ENCODE results near the gene BCAS1. TPM values are rescaled to one million over a fixed set of nuclear protein-coding genes. Genes with fewer than 3 reads are reported as not detected.

The BCAS1 gene
- total and polyA plus RNA-seq, 7 experiments from 2014 or later: 0.05 to 0.16 (median 0.10) TPM; not detected in 4

- Mint-ChIP-seq H3K27ac (no peak overlapping the region), H3K4me3 (no peak overlapping the region), H3K4me1 (peaks cover 0 to 5% (median 2%) of the 10 kb centered on the region in 7 donors), H3K27me3 (peaks cover 0 to 19% (median 3%) of the 10 kb centered on the region in 5 donors), H3K36me3 (peaks cover 0 to 5% (median 0%) of the 10 kb centered on the region in 5 donors), H3K9me3 (peaks cover 0 to 1% (median 0%) of the 10 kb centered on the region in 11 donors)
- ChIA-PET POLR2A (no interaction called here), CTCF (no interaction called here)
- DNase-seq (no peak), ATAC-seq (no peak)
- Histone ChIP-seq H3K4me1 (ENCODE audit: control insufficient read depth in 2 of 2, insufficient read depth in 2 of 2, low read length in 2 of 2) (no peaks in the 10 kb centered on the region), H3K4me3 (ENCODE audit: low read length) (no peak overlapping the region), H3K27ac (ENCODE audit: low read depth, low read length) (no peak overlapping the region), H3K27me3 (ENCODE audit: control insufficient read depth in 2 of 2, insufficient read depth in 2 of 2, low read length in 2 of 2) (no peaks in the 10 kb centered on the region), H3K36me3 (ENCODE audit: control insufficient read depth in 2 of 3, insufficient read depth in 3 of 3, low read length in 3 of 3) (no peaks in the 10 kb centered on the region), H3K9me3 (ENCODE audit: control insufficient read depth in 2 of 3, low read length in 3 of 3) (no peaks in the 10 kb centered on the region)
- intact Hi-C loops (cut with micrococcal nuclease): loop anchor here (1.0 to 2.0 kb wide), 3 partner anchors 103 to 551 kb away; no protein-coding TSS in a partner anchor
Observed at GRCh38 chr20:54095824-54096223, 25.4 kb upstream of the BCAS1 start.

GRCh38 chr20:54094268-54094580 is 23.8 kb upstream of the BCAS1 start:
- H3K4me1 Mint-ChIP-seq: peaks cover 0 to 5% (median 3%) of the 10 kb centered on the region in 7 donors
- no peaks in the 10 kb centered on the region for H3K27me3 ChIP-seq (ENCODE audit: control insufficient read depth in 2 of 2, insufficient read depth in 2 of 2, low read length in 2 of 2)
- H3K27ac ChIP-seq (ENCODE audit: low read depth, low read length): no peak overlapping the region
- H3K9me3 Mint-ChIP-seq: no peaks in the 10 kb centered on the region
- H3K4me3 ChIP-seq (ENCODE audit: low read length): no peak overlapping the region
- no peak for ATAC-seq
- H3K36me3 ChIP-seq (ENCODE audit: control insufficient read depth in 2 of 3, insufficient read depth in 3 of 3, low read length in 3 of 3): no peaks in the 10 kb centered on the region
- peaks cover 0 to 30% (median 3%) of the 10 kb centered on the region in 5 donors for H3K27me3 Mint-ChIP-seq
- intact Hi-C loops (cut with micrococcal nuclease): no loop called here
- H3K36me3 Mint-ChIP-seq: no peaks in the 10 kb centered on the region
- CTCF ChIA-PET: interaction anchor here (0.7 to 1.7 kb wide), 2 partner anchors 106 to 178 kb away, joined by 3 to 6 read pairs; no protein-coding TSS in a partner anchor
- H3K27ac Mint-ChIP-seq: no peak overlapping the region
- no peaks in the 10 kb centered on the region for H3K9me3 ChIP-seq (ENCODE audit: control insufficient read depth in 2 of 3, low read length in 3 of 3)
- H3K4me3 Mint-ChIP-seq: no peak overlapping the region
- no peaks in the 10 kb centered on the region for H3K4me1 ChIP-seq (ENCODE audit: control insufficient read depth in 2 of 2, insufficient read depth in 2 of 2, low read length in 2 of 2)
- DNase-seq: no peak
- POLR2A ChIA-PET: no interaction called here

GRCh38 chr20:54093423-54094267 is 23.3 kb upstream of the BCAS1 start:
- intact Hi-C loops (cut with micrococcal nuclease): no loop called here
- Histone ChIP-seq H3K9me3 (ENCODE audit: control insufficient read depth in 2 of 3, low read length in 3 of 3) (no peaks in the 10 kb centered on the region), H3K4me1 (ENCODE audit: control insufficient read depth in 2 of 2, insufficient read depth in 2 of 2, low read length in 2 of 2) (no peaks in the 10 kb centered on the region), H3K4me3 (ENCODE audit: low read length) (no peak overlapping the region), H3K27ac (ENCODE audit: low read depth, low read length) (no peak overlapping the region), H3K27me3 (ENCODE audit: control insufficient read depth in 2 of 2, insufficient read depth in 2 of 2, low read length in 2 of 2) (no peaks in the 10 kb centered on the region), H3K36me3 (ENCODE audit: control insufficient read depth in 2 of 3, insufficient read depth in 3 of 3, low read length in 3 of 3) (no peaks in the 10 kb centered on the region)
- DNase-seq (no peak), ATAC-seq (no peak)
- no peak overlapping the region for H3K27ac Mint-ChIP-seq
- ChIA-PET POLR2A (no interaction called here), CTCF (interaction anchor here (0.7 to 1.7 kb wide), 2 partner anchors 107 to 178 kb away, joined by 3 to 6 read pairs; no protein-coding TSS in a partner anchor)
- H3K4me3 Mint-ChIP-seq: no peak overlapping the region
- H3K9me3 Mint-ChIP-seq: no peaks in the 10 kb centered on the region
- peaks cover 0 to 30% (median 3%) of the 10 kb centered on the region in 5 donors for H3K27me3 Mint-ChIP-seq
- H3K36me3 Mint-ChIP-seq: peaks cover 0 to 3% (median 0%) of the 10 kb centered on the region in 5 donors
- H3K4me1 Mint-ChIP-seq: peaks cover 0 to 5% (median 3%) of the 10 kb centered on the region in 7 donors

- POLR2A ChIA-PET: no interaction called here
- H3K36me3 Mint-ChIP-seq: peaks cover 0 to 4% (median 0%) of the 10 kb centered on the region in 5 donors
- CTCF ChIA-PET: interaction anchor here (1.2 kb wide), 1 partner anchor 11 kb away, joined by 4 read pairs; no protein-coding TSS in a partner anchor
- ATAC-seq (no peak), DNase-seq (no peak)
- H3K9me3 Mint-ChIP-seq: no peaks in the 10 kb centered on the region
- H3K9me3 ChIP-seq (ENCODE audit: control insufficient read depth in 2 of 3, low read length in 3 of 3): no peaks in the 10 kb centered on the region
- H3K4me3 Mint-ChIP-seq: no peak overlapping the region
- no peak overlapping the region for H3K27ac ChIP-seq (ENCODE audit: low read depth, low read length)
- peaks cover 0 to 5% (median 3%) of the 10 kb centered on the region in 7 donors for H3K4me1 Mint-ChIP-seq
- H3K27ac Mint-ChIP-seq: no peak overlapping the region
- intact Hi-C loops (cut with micrococcal nuclease): no loop called here
- H3K4me3 ChIP-seq (ENCODE audit: low read length): no peak overlapping the region
- H3K4me1 ChIP-seq (ENCODE audit: control insufficient read depth in 2 of 2, insufficient read depth in 2 of 2, low read length in 2 of 2): no peaks in the 10 kb centered on the region
- peaks cover 0 to 35% (median 3%) of the 10 kb centered on the region in 5 donors for H3K27me3 Mint-ChIP-seq
- H3K27me3 ChIP-seq (ENCODE audit: control insufficient read depth in 2 of 2, insufficient read depth in 2 of 2, low read length in 2 of 2): no peaks in the 10 kb centered on the region
- H3K36me3 ChIP-seq (ENCODE audit: control insufficient read depth in 2 of 3, insufficient read depth in 3 of 3, low read length in 3 of 3): no peaks in the 10 kb centered on the region
Observed at GRCh38 chr20:54092021-54092420, 21.6 kb upstream of the BCAS1 start.

- H3K9me3 Mint-ChIP-seq: no peaks in the 10 kb centered on the region
- ChIA-PET POLR2A (interaction anchor here (0.6 kb wide), 1 partner anchor 11 kb away, joined by 3 read pairs; no protein-coding TSS in a partner anchor), CTCF (no interaction called here)
- H3K27ac Mint-ChIP-seq: no peak overlapping the region
- Histone ChIP-seq H3K36me3 (ENCODE audit: control insufficient read depth in 2 of 3, insufficient read depth in 3 of 3, low read length in 3 of 3) (no peaks in the 10 kb centered on the region), H3K4me3 (ENCODE audit: low read length) (no peak overlapping the region), H3K27ac (ENCODE audit: low read depth, low read length) (no peak overlapping the region), H3K4me1 (ENCODE audit: control insufficient read depth in 2 of 2, insufficient read depth in 2 of 2, low read length in 2 of 2) (no peaks in the 10 kb centered on the region), H3K27me3 (ENCODE audit: control insufficient read depth in 2 of 2, insufficient read depth in 2 of 2, low read length in 2 of 2) (no peaks in the 10 kb centered on the region), H3K9me3 (ENCODE audit: control insufficient read depth in 2 of 3, low read length in 3 of 3) (no peaks in the 10 kb centered on the region)
- DNase-seq (no peak), ATAC-seq (no peak)
- intact Hi-C loops (cut with micrococcal nuclease): no loop called here
- H3K27me3 Mint-ChIP-seq: peaks cover 0 to 35% (median 0%) of the 10 kb centered on the region in 5 donors
- H3K4me1 Mint-ChIP-seq: peaks cover 0 to 5% (median 0%) of the 10 kb centered on the region in 7 donors
- H3K36me3 Mint-ChIP-seq: peaks cover 0 to 4% (median 0%) of the 10 kb centered on the region in 5 donors
- no peak overlapping the region for H3K4me3 Mint-ChIP-seq
Observed at GRCh38 chr20:54091120-54091480, 20.7 kb upstream of the BCAS1 start.

- peaks cover 0 to 35% (median 0%) of the 10 kb centered on the region in 5 donors for H3K27me3 Mint-ChIP-seq
- peaks cover 0 to 5% (median 0%) of the 10 kb centered on the region in 7 donors for H3K4me1 Mint-ChIP-seq
- no peak overlapping the region for H3K4me3 Mint-ChIP-seq
- H3K36me3 ChIP-seq (ENCODE audit: control insufficient read depth in 2 of 3, insufficient read depth in 3 of 3, low read length in 3 of 3): no peaks in the 10 kb centered on the region
- peaks cover 0 to 4% (median 0%) of the 10 kb centered on the region in 5 donors for H3K36me3 Mint-ChIP-seq
- no peak overlapping the region for H3K4me3 ChIP-seq (ENCODE audit: low read length)
- DNase-seq (no peak), ATAC-seq (no peak)
- no peaks in the 10 kb centered on the region for H3K4me1 ChIP-seq (ENCODE audit: control insufficient read depth in 2 of 2, insufficient read depth in 2 of 2, low read length in 2 of 2)
- H3K9me3 Mint-ChIP-seq: no peaks in the 10 kb centered on the region
- H3K27ac Mint-ChIP-seq: no peak overlapping the region
- H3K27ac ChIP-seq (ENCODE audit: low read depth, low read length): no peak overlapping the region
- ChIA-PET CTCF (no interaction called here), POLR2A (interaction anchor here (0.6 kb wide), 1 partner anchor 11 kb away, joined by 3 read pairs; no protein-coding TSS in a partner anchor)
- H3K27me3 ChIP-seq (ENCODE audit: control insufficient read depth in 2 of 2, insufficient read depth in 2 of 2, low read length in 2 of 2): no peaks in the 10 kb centered on the region
- intact Hi-C loops (cut with micrococcal nuclease): no loop called here
- no peaks in the 10 kb centered on the region for H3K9me3 ChIP-seq (ENCODE audit: control insufficient read depth in 2 of 3, low read length in 3 of 3)
Observed at GRCh38 chr20:54090230-54091119, 20.1 kb upstream of the BCAS1 start.

Measured in naive thymus-derived CD4-positive, alpha-beta T cell (primary cell).